ENCODE results near the gene PRICKLE2.

Gene PRICKLE2

DNA sequence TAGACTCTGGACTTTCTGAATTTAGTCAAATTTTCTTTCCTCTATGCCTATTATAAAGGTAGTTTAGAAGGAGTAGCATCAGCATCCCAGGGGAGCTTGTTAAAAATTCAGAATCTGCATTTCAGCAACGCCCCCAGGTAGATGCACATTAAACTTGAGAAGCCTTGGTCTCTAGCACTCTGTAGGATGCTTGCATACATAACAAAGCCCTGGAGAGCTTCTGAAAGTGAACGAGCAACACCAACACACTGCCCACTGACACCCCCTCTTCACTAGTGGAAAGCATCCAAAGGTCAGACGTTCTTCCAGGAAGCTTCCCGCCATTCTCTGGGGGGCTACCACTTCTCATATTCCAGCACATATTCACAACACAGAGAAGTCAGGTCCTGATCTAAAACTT, 6.5 kb downstream of the PRICKLE2 start:
- DNase-seq: no peak

DNA sequence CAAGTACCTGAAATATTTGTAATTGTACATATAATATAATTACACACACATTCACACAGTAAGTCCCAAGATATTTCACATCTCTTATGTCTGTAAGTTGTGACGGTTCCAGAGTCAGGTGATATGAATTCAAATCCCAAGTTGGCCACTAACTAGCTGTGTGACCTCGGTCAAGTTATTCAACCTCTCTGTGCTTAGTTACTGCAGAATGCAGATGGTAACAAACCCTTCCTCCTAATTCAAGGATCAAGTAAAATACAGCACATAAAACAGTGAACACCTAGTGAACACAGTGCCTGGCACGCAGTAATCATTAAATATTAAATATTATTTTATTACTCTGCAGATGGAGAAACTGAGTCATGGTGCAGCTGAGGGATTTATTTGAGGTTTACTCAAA, 6.9 kb downstream of the PRICKLE2 start:
- DNase-seq: no peak

DNA sequence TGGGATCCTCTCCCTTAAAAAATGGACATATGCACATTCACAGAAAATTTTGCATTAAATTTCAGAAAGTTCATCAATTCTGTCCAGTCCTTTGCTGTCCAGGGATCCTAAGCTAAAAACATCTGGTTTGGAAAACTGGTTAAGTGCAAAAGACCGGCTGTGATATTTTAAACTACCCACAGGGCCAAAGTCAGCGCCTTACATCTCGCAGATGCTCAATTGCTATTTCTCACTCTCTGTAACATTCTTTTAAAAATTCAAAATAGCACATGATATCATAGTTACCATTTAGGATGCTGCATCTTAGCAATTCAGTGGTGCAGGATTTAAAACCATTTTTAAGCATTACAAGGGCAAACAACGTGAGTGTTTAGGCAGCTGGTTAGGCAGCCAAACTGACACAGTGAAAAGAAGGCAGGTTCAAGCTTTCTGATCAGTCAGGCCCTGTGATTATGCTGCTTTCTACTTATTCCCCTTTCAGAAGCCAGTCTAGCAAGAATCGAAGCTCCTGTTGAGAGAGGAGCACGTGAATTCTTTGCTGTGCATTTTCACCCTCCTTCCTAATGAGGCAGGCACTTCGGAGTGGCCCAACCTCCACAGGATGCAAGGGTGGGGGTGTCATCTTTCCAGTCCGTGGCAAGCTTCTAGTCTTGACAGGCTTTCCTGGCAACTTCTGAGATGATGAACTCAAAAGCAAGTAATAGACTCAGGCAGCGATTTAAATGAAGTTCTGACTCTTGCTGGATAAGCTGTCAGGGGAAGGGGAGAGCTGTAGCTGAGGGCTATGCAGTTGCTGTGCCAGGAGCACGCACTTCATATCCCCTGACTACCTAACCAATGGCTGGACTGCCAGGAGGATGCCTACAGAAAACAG, 8.8 kb downstream of the PRICKLE2 start:
- no peak for DNase-seq

DNA sequence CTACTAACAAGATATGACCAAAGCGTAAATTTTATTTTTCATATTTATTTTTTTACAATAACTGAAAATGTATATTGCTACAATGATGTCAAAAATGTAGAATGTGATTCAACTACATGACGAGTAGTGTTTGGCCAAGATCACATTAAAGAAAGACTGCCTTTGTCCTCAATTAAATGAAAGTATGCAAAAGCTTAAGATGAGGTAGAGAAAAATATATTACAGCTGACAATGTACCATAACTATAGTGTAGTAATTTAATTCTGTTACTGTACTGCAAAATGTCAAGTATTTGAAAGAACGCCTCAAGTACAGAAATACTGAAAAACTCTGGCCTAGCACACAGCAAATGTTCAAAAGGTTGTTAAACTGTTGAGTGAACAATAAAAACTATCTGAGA, 9.7 kb downstream of the PRICKLE2 start:
- no peak for DNase-seq

DNA sequence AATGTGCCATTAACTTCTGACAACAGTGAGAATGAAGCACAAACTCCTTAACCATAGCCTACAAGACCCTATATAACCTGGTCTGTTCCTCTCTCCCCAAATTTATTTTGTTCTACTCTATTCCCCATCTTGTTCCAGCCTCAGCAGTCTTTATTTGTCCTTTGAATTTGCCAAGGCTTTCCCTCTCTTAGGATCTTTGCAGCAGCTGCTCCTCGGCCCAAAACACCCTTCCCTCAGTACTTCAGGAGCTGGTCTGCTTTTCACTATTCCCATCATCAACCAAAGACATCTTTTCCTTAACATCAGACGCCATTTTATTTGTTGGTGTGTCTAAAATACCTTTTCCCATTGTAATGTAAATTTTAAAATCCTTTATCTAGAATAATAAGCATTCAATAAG, 10.2 kb downstream of the PRICKLE2 start:
- no peak for DNase-seq

DNA sequence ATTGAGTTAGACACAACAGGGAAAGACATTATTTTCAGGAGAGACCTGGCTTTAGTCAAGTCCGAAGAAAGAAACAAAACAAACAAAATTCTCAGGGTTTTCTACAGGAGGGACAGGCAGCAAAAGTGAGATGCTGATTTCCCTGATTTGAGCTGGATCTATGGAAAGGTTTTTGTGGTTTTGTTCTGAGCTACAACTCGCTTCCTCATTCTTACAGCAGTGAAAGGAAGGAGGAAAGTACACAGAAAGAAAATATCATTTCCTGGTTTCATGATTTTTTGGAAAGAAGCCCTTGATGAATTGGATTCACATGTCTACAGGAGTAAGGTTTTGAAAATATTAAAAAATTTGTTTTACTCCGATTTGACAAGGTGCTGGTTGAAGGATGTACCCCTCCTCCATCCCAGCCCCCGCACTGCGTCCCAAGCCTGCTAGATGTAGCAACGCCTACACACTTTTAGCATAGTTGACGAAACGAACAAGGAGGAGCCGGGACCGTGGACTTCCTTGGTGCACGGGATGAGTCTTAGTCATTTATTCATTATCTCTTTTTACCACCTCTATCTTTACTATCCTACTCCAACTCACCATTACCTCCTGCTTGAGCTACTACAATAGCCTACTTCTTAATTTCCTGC, 10.8 kb downstream of the PRICKLE2 start:
- DNase-seq: no peak

DNA sequence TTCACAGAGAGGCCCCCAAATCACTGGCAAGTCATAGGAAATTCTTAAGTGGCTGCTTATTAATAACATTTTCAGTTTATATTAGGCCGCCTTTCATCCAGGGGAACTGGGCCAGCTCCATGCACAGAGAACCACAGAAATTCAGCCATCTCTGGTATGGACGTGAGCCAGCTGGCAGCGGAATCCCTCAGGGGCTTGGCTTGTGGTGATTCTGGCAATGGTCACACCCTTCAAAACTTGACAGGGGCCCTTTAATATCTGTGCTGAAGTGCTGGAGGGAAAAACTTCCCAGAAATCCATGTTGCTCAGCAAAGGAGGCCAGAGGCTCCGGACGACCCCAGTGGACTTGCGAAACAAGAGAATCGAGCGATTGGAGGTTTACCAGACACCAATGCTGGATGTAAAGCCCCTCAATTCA, 11.3 kb downstream of the PRICKLE2 start:
- peak; percentile 91 for DNase-seq

DNA sequence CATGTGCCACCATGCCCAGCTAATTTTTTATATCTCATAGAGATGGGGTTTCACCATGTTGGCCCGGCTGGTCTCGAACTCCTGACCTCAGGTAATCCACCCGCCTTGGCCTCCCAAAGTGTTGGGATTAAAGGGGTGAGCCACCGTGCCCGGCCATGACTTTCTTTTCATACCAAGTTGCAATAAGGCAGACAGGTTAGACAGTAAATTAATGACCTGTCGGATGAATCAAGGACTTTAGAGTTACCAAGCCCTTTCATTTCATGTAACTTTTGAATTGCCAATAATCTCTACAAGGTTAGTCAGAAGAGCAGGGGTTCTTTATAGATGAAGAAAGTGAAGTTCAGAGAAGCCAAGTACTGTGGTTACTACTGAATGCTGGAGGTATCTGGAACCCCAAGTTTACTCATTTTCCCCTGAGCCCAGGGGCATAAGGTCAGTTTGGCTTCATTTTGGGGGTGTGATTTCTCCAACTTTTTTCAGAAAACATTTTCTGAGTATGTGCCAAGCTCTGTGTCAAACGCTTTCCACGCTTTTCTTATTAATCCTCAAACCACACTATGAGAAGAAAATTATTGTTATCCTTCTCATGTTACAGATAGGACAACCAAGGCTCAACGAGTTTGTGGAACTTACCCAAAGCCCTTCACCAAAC, 11.9 kb downstream of the PRICKLE2 start:
- no peak for DNase-seq

DNA sequence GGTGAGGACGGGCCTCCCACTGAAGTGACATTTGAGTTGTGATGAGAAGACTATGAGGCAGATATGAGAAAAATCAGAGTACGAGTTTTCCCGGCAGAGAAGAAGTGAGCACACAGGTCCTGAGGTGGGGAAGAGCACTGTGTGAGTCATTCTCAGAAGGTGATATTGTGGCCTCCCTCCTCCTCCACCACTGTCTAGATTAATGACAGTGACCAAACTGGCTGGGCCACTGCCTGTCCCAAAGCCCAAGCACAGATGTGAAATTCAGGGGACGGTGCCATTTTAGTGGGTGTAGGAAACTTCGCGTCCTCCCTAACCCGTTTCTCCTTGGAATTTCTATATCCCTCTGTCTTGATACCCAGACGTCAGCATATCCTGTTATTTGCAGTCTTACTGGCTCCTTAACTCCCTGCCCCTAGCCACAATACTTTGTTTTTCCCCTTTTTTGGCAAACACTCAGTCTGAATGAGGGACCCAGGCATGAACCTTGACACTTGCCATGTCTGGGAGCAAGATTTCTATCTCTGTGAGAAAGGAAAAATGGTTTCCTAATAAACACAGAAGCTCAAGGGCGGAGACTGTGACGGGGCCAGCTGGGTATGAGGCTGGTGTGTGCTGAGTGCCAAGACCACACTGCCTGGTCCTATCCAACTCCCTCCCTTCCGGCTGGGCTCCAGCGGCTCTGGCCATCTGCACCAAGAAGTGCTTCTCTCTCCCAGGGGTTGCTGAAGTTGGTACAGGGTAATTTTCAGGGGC, 15.2 kb downstream of the PRICKLE2 start:
- peak; percentile 78 for DNase-seq

DNA sequence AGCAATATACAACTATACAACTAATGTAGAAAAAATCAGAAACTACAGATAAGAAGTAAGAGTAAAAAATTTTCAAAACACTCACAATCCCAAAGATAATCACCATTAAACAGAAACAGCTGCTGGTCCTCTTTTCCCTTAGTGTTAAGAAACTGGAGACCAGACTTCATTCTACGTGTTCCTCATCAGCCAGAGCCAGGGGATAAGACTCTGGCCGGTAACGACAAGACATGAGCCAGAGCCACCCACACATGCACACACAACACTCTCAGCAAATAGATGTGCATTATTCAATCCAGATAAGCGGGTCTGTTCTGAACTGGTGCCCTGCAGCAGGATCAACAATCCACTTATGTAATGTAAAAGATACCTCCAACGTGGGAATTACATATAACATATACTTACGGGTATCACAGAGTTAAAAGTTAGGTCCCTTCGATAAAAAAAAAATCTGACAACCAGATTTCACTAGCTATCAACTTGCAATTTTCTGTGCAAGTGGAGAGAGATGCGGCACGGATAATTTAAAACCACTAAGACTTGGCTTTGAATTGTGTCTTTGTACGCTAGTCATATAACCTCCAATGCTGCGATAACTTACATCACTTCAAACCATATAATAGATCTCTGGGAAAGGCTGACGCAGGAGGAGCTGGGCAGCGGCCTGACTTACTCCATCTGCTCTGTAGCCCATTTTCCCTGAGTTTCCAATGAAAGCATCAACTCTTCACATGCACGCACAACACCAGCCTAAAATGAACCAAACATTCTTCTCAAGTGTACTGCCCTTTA, 17.8 kb downstream of the PRICKLE2 start:
- DNase-seq: no peak

DNA sequence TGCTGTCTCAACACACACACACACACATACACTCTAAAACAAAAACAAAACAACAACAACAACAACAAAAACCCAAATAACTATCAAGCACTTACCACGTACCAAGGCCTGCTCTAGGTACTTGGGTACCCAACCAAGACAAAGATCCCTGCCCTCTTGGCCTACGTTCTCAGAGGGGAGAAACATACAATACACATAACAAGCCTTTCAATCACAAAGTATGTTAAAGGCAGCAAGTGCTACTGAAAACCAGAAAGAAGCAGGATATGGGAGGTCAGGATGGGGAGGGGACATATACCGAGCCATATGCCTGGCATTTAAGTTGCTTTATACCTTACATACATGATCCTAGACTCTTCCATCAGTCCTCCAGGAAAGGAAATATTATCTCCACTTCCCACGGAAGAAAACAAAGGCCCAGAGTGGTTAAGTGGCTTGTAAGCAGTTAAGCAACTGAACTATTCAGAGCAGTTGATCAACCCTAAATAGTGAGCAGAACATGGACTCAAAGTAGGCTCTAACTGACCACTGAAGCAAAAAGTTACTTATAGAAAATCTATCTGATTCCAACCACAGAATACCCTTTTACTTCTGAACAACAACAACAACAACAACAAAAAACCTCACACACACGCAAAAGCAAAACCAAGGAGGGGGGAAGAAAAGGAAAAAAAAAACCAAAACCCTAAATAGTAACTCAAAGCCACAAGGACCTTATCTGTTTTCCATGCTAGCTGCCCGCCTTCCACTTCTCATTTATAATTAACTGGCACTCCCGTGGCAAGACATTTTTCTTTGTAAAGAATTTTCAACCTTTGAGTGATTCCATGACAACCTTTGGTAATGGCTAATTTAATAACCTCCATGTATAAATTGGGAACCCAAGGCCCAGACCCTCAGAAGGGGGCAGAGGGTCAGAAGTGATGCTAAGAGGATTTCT, 21.0 kb downstream of the PRICKLE2 start:
- DNase-seq: no peak

DNA sequence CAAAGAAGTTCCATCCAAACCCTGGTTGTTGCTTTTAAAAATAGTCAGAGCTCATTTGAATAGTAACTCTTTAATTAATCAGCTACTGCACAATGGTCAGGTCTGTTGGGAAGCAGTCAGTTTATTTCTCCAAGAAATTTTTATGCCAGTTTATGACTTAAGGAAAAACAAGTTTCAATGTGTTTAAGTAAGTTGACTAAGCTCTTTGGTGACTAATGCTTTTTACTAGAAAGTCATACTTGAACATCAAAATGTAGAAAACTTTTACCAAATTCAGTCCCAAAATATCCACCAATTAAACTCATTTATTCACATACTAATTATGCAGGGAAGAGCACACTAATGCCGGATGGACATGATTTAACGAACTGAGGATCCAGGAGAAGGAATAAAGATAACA, 22.1 kb downstream of the PRICKLE2 start:
- no peak for DNase-seq

DNA sequence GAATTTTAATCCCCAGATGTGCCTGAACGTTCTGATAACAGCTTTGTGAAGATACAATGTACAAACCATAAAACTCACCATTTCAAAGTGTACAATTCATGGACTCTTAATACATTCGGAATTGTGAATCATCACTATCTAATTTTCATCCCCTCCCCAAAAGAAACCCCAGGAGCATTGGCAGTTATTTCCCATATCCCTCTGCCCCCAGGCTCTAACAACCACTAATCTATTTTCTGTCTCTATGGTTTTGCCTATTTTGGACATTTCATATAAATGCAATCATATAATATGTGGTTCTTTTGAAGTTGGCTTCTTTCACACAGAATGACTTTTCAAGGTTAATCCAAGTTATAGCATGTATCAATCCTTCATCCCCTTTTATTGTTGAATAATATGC, 25.3 kb downstream of the PRICKLE2 start:
- no peak for DNase-seq

DNA sequence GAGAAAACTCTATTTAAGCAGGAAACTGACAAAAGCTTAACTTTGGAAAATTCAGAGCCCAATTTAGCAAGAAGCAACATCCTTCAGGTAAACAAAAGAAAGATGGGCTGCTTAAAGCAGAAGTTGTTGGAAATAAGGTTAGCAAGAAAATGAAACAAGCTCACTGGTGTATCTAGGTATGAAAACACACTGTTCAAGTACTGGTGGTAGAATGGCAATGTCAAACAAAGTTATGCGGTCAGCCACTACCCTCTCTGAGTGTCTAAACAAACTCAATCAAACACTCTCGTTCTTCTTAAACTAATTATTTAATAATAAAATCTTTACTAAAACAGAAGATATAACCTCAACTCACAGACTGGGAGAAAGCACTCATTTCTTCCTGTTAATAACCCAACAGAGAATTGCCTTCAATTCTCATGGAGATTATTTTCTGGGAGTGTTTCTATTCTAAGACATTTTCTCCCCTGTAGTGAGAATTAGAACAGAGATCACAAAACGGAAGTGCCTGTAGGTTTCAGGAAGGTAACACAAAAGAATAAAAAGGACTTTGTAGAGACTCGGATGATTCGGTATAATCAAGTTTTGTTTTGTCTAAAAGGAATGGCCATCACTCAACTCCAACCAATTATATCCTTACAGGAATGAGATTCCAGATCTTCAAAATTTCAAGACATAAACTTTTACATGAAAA, 28.9 kb downstream of the PRICKLE2 start:
- no peak for DNase-seq

DNA sequence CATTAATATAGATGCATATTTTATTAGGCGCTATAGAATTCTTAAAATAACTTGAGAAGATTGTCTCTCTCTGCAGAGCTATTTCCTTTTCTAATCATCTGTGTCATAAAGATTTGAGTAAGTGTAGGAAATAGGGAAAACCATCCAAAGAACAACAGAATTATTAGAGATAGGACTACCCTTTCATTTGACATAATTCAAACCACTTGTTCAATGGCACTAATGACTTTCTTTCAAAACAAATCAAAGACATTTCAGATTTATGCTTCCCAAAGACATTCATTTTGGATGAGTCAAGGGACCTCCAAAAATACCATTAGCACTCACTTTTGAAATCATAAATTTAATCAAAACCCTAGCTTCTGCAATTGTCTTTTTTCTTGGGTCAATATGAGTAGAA, 29.5 kb downstream of the PRICKLE2 start:
- DNase-seq: no peak

DNA sequence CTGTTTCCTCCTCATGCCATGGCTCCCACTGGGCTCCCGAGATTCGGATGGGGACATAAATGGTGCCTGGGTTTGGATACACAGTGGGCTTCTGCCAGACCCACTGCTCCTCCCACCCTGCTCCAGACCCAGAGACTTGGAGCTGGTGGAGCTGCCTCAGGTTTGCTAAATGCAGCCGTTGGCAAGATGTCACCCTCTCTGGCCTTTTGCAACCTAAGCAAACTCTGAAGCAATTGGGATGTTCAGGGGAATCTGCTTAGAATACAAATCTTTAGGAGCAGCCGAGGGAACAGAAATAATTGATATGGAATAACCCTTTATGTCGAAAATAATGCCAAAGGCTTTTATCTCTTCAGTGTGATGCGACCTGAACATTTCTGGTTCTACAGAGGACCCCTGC, 33.4 kb downstream of the PRICKLE2 start:
- no peak for DNase-seq

DNA sequence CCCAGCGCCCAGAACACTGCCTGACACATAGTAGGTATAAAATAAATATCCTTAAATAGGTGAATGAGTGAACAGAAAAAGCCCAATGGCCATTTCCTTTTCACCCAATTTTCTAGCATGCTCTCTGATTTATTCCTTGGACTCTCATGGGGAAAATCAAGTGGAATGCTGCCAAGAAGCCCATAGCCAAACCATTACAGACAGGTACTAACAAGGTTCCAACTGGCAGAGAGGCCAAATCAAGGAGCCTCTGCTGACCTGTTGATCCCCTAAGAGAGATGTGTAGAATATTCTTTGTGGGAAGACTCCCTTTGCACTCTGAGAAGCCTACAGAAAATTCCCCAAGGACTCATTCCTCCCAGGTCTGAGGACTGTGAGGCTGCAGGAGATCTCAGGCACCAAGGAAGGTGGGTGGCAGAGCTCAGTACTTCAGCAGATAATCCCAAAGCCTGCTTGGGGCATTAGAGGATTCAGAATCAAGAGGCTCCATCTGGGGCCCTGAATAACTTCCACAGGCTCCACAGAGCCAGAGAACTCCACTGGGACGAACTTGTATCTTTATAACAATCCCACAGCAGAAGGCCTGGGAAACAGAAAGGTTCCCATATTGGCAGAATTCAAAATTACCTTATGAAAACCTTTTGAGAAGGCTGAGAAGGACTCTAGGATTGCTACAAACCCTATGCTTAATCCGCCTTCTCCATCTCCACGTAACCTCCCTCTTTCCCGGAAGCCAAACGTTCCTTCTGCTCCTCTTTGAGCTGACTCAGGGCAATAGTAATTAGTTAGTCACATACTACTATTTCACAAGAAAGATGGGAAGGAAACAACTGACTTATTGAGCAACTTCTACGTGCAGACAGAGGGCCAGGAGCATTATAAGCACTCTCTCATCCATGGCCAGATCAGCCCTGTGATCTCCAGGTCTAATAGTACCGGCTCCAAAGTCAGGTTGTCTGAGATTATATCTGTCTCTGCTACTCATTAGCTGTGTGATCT, 34.5 kb downstream of the PRICKLE2 start:
- DNase-seq: no peak

DNA sequence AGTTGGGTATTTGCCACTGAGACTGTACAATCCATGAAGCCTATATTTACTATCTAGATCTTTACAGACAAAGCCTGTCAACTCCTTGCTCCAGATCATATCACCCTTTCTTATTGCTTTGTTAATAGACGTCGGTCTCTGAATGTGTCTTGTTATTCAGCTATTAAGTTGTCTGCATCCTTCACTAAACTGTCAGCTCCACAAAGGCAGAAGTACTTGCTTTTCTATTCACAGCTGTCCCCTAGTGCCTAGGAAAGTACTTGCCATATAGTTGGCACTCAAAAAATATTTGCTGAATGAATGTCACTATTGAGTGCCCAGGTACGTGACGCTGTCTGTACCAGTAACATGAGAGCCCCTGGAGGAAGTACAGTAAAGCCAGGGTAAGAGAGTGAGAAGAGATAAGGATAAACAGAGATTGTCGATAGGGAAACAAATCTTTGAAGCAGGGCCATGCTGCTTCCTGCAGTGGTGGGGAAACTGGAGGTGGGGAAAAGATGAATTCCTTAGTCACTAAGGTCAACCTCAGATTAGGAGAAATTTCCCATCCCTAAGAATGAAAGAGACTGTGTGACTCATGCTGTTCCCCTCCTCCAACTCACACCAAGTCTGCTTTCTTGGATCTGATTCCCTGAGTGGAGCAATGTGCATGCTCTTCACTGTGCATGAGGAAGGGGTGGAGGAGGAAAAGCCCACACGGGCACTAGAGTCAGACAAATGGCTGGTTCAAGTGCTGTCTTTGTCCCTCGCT, 36.3 kb downstream of the PRICKLE2 start:
- DNase-seq: no peak
